Peyer's patch (tissue), 4 donors: Measurements from ENCODE around the gene TRMT44.

Source experiments
- CTCF ChIP-seq, 6 experiments: fragments of 450-650 bp in 4 of 6; fragments of 200-600 bp in 2 of 6; sonication (generic) in 1 of 6; IDR thresholded peaks; one replicate each; pipeline ENCODE4 v1.5.1; 2017 to 2019; ENCODE audit warnings: antibody characterized with exemption in 6 of 6, mild to moderate bottlenecking in 3 of 6, moderate library complexity in 1 of 6
- POLR2A ChIP-seq, 2 donors: fragments of 450-650 bp; IDR thresholded peaks; one replicate each; pipeline ENCODE4 v1.5.1; 2017; ENCODE audit warnings: antibody characterized with exemption in 2 of 2, mild to moderate bottlenecking in 2 of 2, moderate library complexity in 2 of 2

- TF ChIP-seq CTCF (IDR thresholded peaks at IDR 0.05) (no peak), POLR2A (IDR thresholded peaks at IDR 0.05) (no peak)
These were observed 4.9 kb upstream of the TRMT44 start for GRCh38 chr4:8435656-8436121.
